Tibial nerve (tissue), 4 donors: ENCODE results near the gene RAB4B. TPM values are rescaled to one million over a fixed set of nuclear protein-coding genes. Genes with fewer than 3 reads are reported as not detected.

ENCODE experiments used
- DNase-seq, 2 donors: peaks; one replicate each; pipeline ENCODE4 v3.0.0-alpha.2; 2019; ENCODE audit warnings: low spot score in 2 of 2
- H3K27ac ChIP-seq, 4 donors: fragments of 200-600 bp; sonication (generic) in 3 of 4; one replicate each; pipeline ENCODE4 v1.5.1; 2017 to 2019; ENCODE audit warnings: mild to moderate bottlenecking in 1 of 4
- H3K27me3 ChIP-seq, 2 donors: fragments of 200-600 bp; sonication (generic) in 1 of 2; one replicate each; pipeline versions ENCODE4 v1.5.1 to v1.6.0; 2017 to 2019
- H3K36me3 ChIP-seq, 3 donors: fragments of 200-600 bp; sonication (generic); one replicate each; pipeline ENCODE4 v1.5.1; 2018 to 2019
- H3K4me1 ChIP-seq, 4 donors: fragments of 200-600 bp; sonication (generic) in 3 of 4; one replicate each; pipeline ENCODE4 v1.5.1; 2017 to 2019
- H3K4me3 ChIP-seq, 4 donors: fragments of 200-600 bp; sonication (generic) in 3 of 4; one replicate each; pipeline ENCODE4 v1.5.1; 2017 to 2019; ENCODE audit warnings: mild to moderate bottlenecking in 1 of 4, moderate library complexity in 1 of 4
- H3K9me3 ChIP-seq, 4 donors: fragments of 200-600 bp; sonication (generic) in 3 of 4; one replicate each; pipeline ENCODE4 v1.5.1; 2017 to 2019
- CTCF ChIP-seq, 5 experiments: fragments of 200-600 bp in 3 of 5; fragments of 450-650 bp in 2 of 5; sonication (generic) in 3 of 5; IDR thresholded peaks; one replicate each; pipeline ENCODE4 v1.5.1; 2016 to 2019; ENCODE audit warnings: antibody characterized with exemption in 5 of 5, mild to moderate bottlenecking in 3 of 5, moderate library complexity in 2 of 5
- EP300 ChIP-seq, 2 donors: sonication (generic); formaldehyde crosslinking; IDR thresholded peaks; one replicate each; pipeline ENCODE4 v1.6.1; 2017; ENCODE audit warnings: antibody characterized with exemption in 2 of 2, mild to moderate bottlenecking in 1 of 2
- POLR2A ChIP-seq, 2 donors: fragments of 450-650 bp; IDR thresholded peaks; one replicate each; pipeline ENCODE4 v1.6.1; 2017; ENCODE audit warnings: antibody characterized with exemption in 2 of 2, mild to moderate bottlenecking in 2 of 2, moderate library complexity in 2 of 2
- WGBS, 2 donors: methylation state at CpG; one replicate each; pipeline ENCODE4 v1.1.5; 2018; 5-methylcytosine and 5-hydroxymethylcytosine counted together
- total RNA-seq, 4 donors: library from RNA; depleted of rRNA; stranded (reverse); fragments of >200 nt; gene quantifications; one replicate each; pipeline ENCODE4 v1.1.0, GENCODE V29; 2016

Gene RAB4B
- total RNA-seq, 4 donors from 2014 or later, result 38.3 to 66.6 (median 52.0) TPM

GRCh38 chr19:40755791-40756190 is 22.3 kb upstream of the RAB4B start:
- Histone ChIP-seq H3K4me1 (peaks cover 0 to 52% (median 29%) of the 10 kb centered on the region in 4 donors), H3K4me3 (no peak overlapping the region), H3K27me3 (no peaks in the 10 kb centered on the region), H3K9me3 (no peaks in the 10 kb centered on the region), H3K27ac (no peak overlapping the region), H3K36me3 (peaks cover 0 to 67% (median 30%) of the 10 kb centered on the region in 3 donors)
- no peak for TF ChIP-seq CTCF (IDR thresholded peaks at IDR 0.05)
- no peak for TF ChIP-seq POLR2A (IDR thresholded peaks at IDR 0.05)
- TF ChIP-seq EP300 (IDR thresholded peaks at IDR 0.05), result no peak
- 95 to 99% methylated on average over 8 of the region's 8 CpGs for WGBS, 2 donors
- no peak for DNase-seq

- H3K9me3 ChIP-seq, result no peaks in the 10 kb centered on the region
- H3K27me3 ChIP-seq, result no peaks in the 10 kb centered on the region
- H3K4me1 ChIP-seq, result peaks cover 0 to 52% (median 29%) of the 10 kb centered on the region in 4 donors
- H3K4me3 ChIP-seq, result no peak overlapping the region
- TF ChIP-seq POLR2A (IDR thresholded peaks at IDR 0.05), result no peak
- TF ChIP-seq CTCF (IDR thresholded peaks at IDR 0.05), result no peak
- TF ChIP-seq EP300 (IDR thresholded peaks at IDR 0.05), result no peak
- DNase-seq, result no peak
- H3K27ac ChIP-seq, result no peak overlapping the region
- 79 to 89% methylated on average over 10 to 11 of the region's 11 CpGs for WGBS, 2 donors
- H3K36me3 ChIP-seq, result peaks cover 0 to 75% (median 38%) of the 10 kb centered on the region in 3 donors
These were observed 21.4 kb upstream of the RAB4B start for GRCh38 chr19:40756502-40757110.

GRCh38 chr19:40758491-40758890 is 19.6 kb upstream of the RAB4B start:
- Histone ChIP-seq H3K9me3 (no peaks in the 10 kb centered on the region), H3K4me3 (no peak overlapping the region), H3K27me3 (no peaks in the 10 kb centered on the region), H3K27ac (no peak overlapping the region), H3K4me1 (peaks cover 0 to 36% (median 18%) of the 10 kb centered on the region in 4 donors), H3K36me3 (peaks cover 9 to 93% (median 57%) of the 10 kb centered on the region in 3 donors)
- DNase-seq, result no peak
- no peak for TF ChIP-seq EP300 (IDR thresholded peaks at IDR 0.05)
- TF ChIP-seq POLR2A (IDR thresholded peaks at IDR 0.05), result no peak
- no peak for TF ChIP-seq CTCF (IDR thresholded peaks at IDR 0.05)
- WGBS, 2 donors, result 97 to 100% methylated on average over 3 of the region's 3 CpGs

DNA sequence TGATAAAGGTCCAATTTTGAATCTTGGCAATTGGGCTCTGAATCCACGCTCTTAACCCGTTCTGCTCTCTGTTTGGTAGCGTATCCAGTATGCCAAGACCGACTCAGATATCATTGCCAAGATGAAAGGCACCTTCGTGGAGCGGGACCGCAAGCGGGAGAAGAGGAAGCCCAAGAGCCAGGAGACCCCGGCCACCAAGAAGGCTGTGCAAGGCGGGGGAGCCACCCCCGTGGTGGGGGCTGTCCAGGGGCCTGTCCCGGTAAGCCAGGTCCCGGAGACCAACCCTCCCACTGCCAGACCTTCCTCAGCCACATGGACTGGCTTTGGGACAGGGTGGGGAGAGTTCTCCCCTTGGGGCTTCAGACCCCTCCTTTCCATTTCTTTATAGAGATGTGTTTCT is 18.7 kb upstream of the RAB4B start:
- Histone ChIP-seq H3K4me3 (no peak overlapping the region), H3K4me1 (peaks cover 0 to 27% (median 16%) of the 10 kb centered on the region in 4 donors), H3K27ac (no peak overlapping the region), H3K9me3 (no peaks in the 10 kb centered on the region), H3K36me3 (peaks cover 9 to 93% (median 63%) of the 10 kb centered on the region in 3 donors), H3K27me3 (no peaks in the 10 kb centered on the region)
- TF ChIP-seq POLR2A (IDR thresholded peaks at IDR 0.05) (no peak), EP300 (IDR thresholded peaks at IDR 0.05) (no peak), CTCF (IDR thresholded peaks at IDR 0.05) (no peak)
- DNase-seq, result no peak
- WGBS, 2 donors, result 90 to 91% methylated on average over 13 of the region's 13 CpGs

- 88 to 91% methylated on average over 17 of the region's 17 CpGs for WGBS, 2 donors
- H3K27ac ChIP-seq, result no peak overlapping the region
These were observed 15.1 kb upstream of the RAB4B start for GRCh38 chr19:40762754-40763470.

More at GRCh38 chr19:40762754-40763470, 15.1 kb upstream of the RAB4B start:
- no peaks in the 10 kb centered on the region for H3K4me1 ChIP-seq
- H3K9me3 ChIP-seq, result no peaks in the 10 kb centered on the region
- H3K36me3 ChIP-seq, result peaks cover 9 to 100% (median 73%) of the 10 kb centered on the region in 3 donors
- H3K27me3 ChIP-seq, result no peaks in the 10 kb centered on the region
- no peak overlapping the region for H3K4me3 ChIP-seq
- no peak for TF ChIP-seq EP300 (IDR thresholded peaks at IDR 0.05)
- no peak for TF ChIP-seq POLR2A (IDR thresholded peaks at IDR 0.05)
- no peak for TF ChIP-seq CTCF (IDR thresholded peaks at IDR 0.05)
- DNase-seq, result no peak
